Stromal cell of bone marrow (primary cell): ENCODE measurements around the gene MARCHF5.
"Not testable (repeated sequence)": the region's sequence is repeated elsewhere in the genome, so short reads cannot be mapped to it uniquely, and the experiment has no call there.

Source experiments
- DNase-seq: peaks from one replicate; pipeline ENCODE4 v3.0.0-alpha.2; 2012; ENCODE audit warnings: low read depth

The MARCHF5 gene

GRCh38 chr10:92387289-92387940 is 96.4 kb downstream of the MARCHF5 start:
- DNase-seq: peak; percentile 23

GRCh38 chr10:92393173-92393572 is 102.2 kb downstream of the MARCHF5 start:
- DNase-seq: not testable (repeated sequence)

DNA sequence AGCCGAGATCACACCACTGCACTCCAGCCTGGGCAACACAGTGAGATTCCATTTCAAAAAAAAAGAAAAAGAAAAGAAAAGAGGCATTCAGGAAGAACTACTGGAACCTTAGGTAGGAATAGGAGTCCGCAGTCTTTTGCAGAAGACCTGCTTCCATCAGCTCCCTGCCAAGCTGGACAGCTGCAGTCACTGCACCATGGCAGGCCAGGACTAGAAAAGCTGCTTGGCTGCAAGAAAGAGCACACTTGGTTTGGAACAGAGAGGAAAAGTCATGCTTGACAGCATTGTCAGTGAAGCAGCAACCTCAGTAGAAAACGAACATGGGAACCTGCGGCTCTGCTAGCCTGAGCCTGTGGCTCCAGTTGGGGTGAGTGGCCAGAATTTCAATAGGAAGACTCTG is 104.3 kb downstream of the MARCHF5 start:
- DNase-seq: no peak

- DNase-seq: not testable (repeated sequence)
Measured at GRCh38 chr10:92402234-92402633, 111.3 kb downstream of the MARCHF5 start.
